ENCODE results near the gene CACFD1.

The CACFD1 gene

GRCh38 chr9:133496861-133497842, 37.4 kb downstream of the CACFD1 start:
- H3K9me2 ChIP-seq (replicated peaks; ENCODE audit: control insufficient read depth, low read length): no peaks in the 10 kb centered on the region
- H3K4me2 ChIP-seq (ENCODE audit: low read length): no peak overlapping the region
- H4K20me1 ChIP-seq (ENCODE audit: control insufficient read depth, insufficient read depth, low read depth, low read length): no peaks in the 10 kb centered on the region
- H3F3A ChIP-seq (ENCODE audit: control insufficient read depth, insufficient read depth): no peaks in the 10 kb centered on the region
- H3K36me3 ChIP-seq (ENCODE audit: control insufficient read depth, low read length): no peaks in the 10 kb centered on the region
- H3K27ac ChIP-seq (ENCODE audit: low read depth, low read length): no peak overlapping the region
- 0 out of 2 replicates have a peak, but pooled peaks cover under 1% of the 10 kb centered on the region for H3K27me3 ChIP-seq (ENCODE audit: control insufficient read depth, low read length)
- H3K4me3 ChIP-seq (ENCODE audit: low read length): no peak overlapping the region
- no peaks in the 10 kb centered on the region for H3K4me1 ChIP-seq (ENCODE audit: control insufficient read depth, low read length)
- H3K9me3 ChIP-seq (ENCODE audit: control insufficient read depth, insufficient read depth, low read length): peaks cover 7% of the 10 kb centered on the region; the same call in 1 of the 2 replicates
- TF ChIP-seq EZH2phosphoT487 (IDR thresholded peaks at IDR 0.05; ENCODE audit: borderline replicate concordance, low read length) (no peak), CTCF (IDR thresholded peaks at IDR 0.05; ENCODE audit: low read depth, low read length, poor library complexity, severe bottlenecking) (no peak)
- H3K79me2 ChIP-seq (ENCODE audit: control insufficient read depth, low read length): no peaks in the 10 kb centered on the region

GRCh38 chr9:133499132-133499891, 39.5 kb downstream of the CACFD1 start:
- peaks cover 10% of the 10 kb centered on the region; the same call in 1 of the 2 replicates for H3K9me3 ChIP-seq (ENCODE audit: control insufficient read depth, insufficient read depth, low read length)
- H3F3A ChIP-seq (ENCODE audit: control insufficient read depth, insufficient read depth): no peaks in the 10 kb centered on the region
- H3K4me1 ChIP-seq (ENCODE audit: control insufficient read depth, low read length): no peaks in the 10 kb centered on the region
- TF ChIP-seq CTCF (IDR thresholded peaks at IDR 0.05; ENCODE audit: low read depth, low read length, poor library complexity, severe bottlenecking) (no peak), EZH2phosphoT487 (IDR thresholded peaks at IDR 0.05; ENCODE audit: borderline replicate concordance, low read length) (no peak)
- H3K4me3 ChIP-seq (ENCODE audit: low read length): no peak overlapping the region
- no peak overlapping the region for H3K4me2 ChIP-seq (ENCODE audit: low read length)
- H4K20me1 ChIP-seq (ENCODE audit: control insufficient read depth, insufficient read depth, low read depth, low read length): no peaks in the 10 kb centered on the region
- 0 out of 2 replicates have a peak, but pooled peaks cover 5% of the 10 kb centered on the region for H3K27me3 ChIP-seq (ENCODE audit: control insufficient read depth, low read length)
- no peaks in the 10 kb centered on the region for H3K9me2 ChIP-seq (replicated peaks; ENCODE audit: control insufficient read depth, low read length)
- H3K27ac ChIP-seq (ENCODE audit: low read depth, low read length): no peak overlapping the region
- H3K36me3 ChIP-seq (ENCODE audit: control insufficient read depth, low read length): no peaks in the 10 kb centered on the region
- no peaks in the 10 kb centered on the region for H3K79me2 ChIP-seq (ENCODE audit: control insufficient read depth, low read length)

- H3K4me2 ChIP-seq (ENCODE audit: low read length): no peak overlapping the region
- H3K27ac ChIP-seq (ENCODE audit: low read depth, low read length): no peak overlapping the region
- TF ChIP-seq EZH2phosphoT487 (IDR thresholded peaks at IDR 0.05; ENCODE audit: borderline replicate concordance, low read length) (no peak), CTCF (IDR thresholded peaks at IDR 0.05; ENCODE audit: low read depth, low read length, poor library complexity, severe bottlenecking) (no peak)
- H3K27me3 ChIP-seq (ENCODE audit: control insufficient read depth, low read length): 0 out of 2 replicates have a peak, but pooled peaks cover 5% of the 10 kb centered on the region
- H3K4me1 ChIP-seq (ENCODE audit: control insufficient read depth, low read length): no peaks in the 10 kb centered on the region
- no peak overlapping the region for H3K4me3 ChIP-seq (ENCODE audit: low read length)
- H3F3A ChIP-seq (ENCODE audit: control insufficient read depth, insufficient read depth): no peaks in the 10 kb centered on the region
- H4K20me1 ChIP-seq (ENCODE audit: control insufficient read depth, insufficient read depth, low read depth, low read length): no peaks in the 10 kb centered on the region
- peaks cover 10% of the 10 kb centered on the region; the same call in 1 of the 2 replicates for H3K9me3 ChIP-seq (ENCODE audit: control insufficient read depth, insufficient read depth, low read length)
- H3K9me2 ChIP-seq (replicated peaks; ENCODE audit: control insufficient read depth, low read length): no peaks in the 10 kb centered on the region
- no peaks in the 10 kb centered on the region for H3K79me2 ChIP-seq (ENCODE audit: control insufficient read depth, low read length)
- no peaks in the 10 kb centered on the region for H3K36me3 ChIP-seq (ENCODE audit: control insufficient read depth, low read length)
Observed at GRCh38 chr9:133499892-133500270, 40.1 kb downstream of the CACFD1 start.

Data from DOHH2 (cell line).